Pulmonary artery endothelial cell (primary cell): ENCODE results near the gene ARHGAP20. TPM values are rescaled to one million over a fixed set of nuclear protein-coding genes. Genes with fewer than 3 reads are reported as not detected.
"Not testable (repeated sequence)": the region's sequence is repeated elsewhere in the genome, so short reads cannot be mapped to it uniquely, and the experiment has no call there.

ENCODE experiments used
- DNase-seq: peaks from one replicate; pipeline ENCODE4 v3.0.0-alpha.2; 2011; ENCODE audit warnings: low read depth, low spot score
- total RNA-seq: library from RNA; depleted of rRNA; stranded (reverse); fragments of >200 nt; gene quantifications from 2 replicates; pipeline ENCODE4 v1.2.3, GENCODE V29; 2014

Gene ARHGAP20
- total RNA-seq, 1 donor from 2014 or later, result 2.6 TPM

DNA sequence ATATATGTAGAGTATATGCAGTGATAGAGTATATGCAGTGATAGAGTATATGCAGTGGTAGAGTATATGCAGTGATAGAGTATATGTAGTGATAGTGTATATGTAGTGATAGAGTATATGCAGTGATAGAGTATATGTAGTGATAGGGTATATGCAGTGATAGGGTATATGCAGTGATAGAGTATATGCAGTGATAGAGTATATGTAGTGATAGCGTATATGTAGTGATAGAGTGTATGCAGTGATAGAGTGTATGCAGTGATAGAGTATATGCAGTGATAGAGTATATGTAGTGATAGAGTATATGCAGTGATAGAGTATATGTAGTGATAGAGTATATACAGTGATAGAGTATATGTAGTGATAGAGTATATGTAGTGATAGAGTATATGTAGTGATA lies 92.9 kb downstream of the ARHGAP20 start:
- not testable (repeated sequence) for DNase-seq

DNA sequence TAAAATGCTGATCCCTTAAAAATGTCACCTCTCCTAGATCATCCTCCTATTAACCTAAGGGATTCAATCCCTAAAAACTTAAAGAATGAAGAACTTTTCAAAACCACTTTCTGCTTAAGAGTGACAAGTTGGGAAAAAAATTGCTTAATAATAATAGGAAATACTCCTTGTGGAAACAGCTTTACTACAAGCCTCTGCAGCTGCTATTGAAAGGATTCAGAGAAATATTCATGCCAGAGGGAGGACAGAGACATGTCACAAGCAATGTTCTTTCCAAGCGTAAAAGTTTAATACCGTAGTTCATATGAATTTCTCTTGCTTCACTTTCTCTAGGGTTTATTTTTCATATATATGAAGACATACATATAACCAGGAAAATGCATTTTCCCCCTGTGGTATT lies 98.2 kb downstream of the ARHGAP20 start:
- DNase-seq, result no peak

DNA sequence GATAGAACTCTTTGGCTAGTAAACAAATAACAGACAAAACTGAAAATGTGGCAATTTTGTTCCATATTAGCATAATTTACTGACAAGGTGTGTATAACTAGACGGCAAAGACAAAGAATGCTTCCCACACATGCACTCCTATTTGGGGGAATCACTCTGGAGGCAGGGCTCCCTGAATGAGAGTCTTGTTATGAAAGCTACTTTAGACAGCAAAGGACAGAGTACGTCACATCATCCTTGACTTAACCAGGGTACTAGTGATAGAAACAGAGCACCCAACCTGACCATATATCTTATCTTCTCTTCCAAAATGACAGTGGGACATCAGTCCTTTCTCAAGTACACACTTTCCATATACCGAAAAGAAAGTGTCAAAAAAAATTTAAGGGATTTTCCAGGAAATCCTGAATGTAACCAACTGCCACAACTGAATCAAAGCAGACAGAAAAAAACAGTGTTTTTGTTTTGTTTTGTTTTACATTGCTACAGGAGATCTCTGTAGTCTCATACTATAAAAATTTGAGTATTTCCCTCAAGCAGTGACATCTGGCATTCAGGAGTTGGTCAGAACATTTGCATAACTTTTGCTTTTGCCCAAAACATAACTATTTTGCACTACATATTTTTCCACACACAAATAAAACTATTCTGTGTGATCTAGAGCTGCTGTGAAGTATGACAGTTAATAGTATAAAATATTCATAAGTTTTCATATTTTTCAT lies 98.9 kb downstream of the ARHGAP20 start:
- DNase-seq, result no peak

DNA sequence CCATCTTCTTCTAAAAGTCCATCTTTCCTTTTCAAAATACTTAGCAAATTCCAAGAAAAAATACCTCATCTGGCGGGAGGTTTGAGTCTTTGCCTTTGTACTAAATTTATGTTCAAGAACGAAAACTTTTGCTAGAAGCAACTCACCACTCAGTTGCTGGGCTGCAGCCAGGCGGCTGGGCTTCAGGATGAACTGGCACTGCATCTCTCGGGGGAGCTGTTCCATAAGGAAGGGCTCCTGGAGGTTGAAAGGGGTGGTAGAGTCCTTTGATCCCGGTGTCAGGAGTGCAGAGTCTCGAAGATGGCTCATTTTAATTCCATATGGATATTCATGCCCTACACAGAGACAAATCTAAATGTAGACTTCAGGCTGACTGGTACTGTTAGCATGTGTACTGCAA lies 105.8 kb downstream of the ARHGAP20 start:
- no peak for DNase-seq

DNA sequence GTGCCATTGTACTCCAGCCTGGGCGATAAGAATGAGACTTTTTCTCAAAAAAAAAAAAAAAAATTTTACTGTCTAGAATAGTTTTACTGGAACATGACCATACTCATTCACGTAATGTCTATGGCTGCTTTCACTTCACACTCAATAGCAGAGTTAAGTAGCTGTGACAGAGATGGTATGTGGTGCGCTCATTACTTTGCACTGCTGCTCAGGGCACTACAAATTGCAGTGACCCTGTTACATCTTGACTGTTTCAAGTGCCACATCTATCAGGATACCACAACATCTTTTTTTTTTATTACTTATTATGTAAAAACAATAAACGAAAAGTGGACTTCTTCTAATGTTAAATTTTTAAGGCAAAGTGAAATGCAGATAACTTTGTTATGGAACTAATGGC lies 110.3 kb downstream of the ARHGAP20 start:
- no peak for DNase-seq

DNA sequence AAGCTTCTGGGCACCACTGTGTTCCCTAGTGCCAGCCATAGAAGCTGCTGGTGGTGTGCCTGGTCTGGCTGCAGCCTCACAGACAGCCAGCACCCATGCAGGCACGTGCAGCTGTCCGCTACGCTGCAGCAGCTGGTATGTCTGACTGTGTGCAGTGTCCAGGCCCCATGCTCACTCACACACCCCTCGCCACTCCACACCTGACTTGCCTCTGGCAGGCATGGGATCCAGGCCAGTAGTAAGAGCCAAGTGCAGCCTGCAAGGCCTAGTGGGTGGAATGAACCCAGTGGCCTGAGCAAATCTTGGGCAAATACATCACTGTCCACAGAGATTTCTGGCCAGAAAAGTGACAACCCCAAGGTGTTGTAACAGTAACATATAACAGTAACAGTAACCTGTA lies 111.9 kb downstream of the ARHGAP20 start:
- no peak for DNase-seq

DNA sequence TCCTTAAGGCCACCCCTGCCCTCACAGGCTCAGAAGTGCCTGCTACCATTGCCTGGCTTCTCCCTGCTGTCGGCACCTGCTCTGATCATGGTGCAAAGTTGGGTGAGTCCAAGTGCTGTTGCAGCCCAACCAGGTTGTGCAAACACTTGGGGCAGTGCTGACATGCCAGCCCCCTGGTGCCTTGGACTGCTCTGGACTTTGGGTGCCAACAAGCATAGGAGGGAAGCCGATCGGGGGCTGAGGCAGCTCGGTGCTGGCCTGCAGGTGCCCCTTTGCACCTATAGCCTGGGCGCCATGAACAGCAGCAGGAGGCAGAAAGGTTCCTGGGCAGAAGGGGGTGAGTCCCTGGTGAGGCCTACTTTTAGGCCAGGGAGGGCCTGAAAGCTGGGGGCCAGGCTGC lies 113.0 kb downstream of the ARHGAP20 start:
- DNase-seq, result no peak

DNA sequence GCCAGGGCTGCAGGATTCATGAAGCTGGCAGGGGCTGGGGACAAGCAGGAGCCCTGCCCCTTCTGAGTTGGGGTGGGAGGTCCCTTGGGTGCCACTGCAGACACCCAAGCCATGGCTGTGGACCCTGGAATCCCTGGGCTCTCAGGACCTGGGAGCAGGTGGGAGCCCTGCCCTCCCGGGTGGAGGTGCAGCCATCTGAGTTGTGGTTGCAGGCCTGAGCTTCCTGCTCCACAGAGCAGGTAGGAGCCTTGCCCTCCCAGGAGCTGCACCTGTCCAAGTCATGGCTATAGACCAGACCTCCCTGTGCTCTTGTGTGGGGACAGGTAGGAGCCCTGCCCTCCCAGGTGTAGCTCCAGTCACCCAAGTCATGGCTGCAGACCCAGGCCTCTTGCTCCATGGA lies 113.5 kb downstream of the ARHGAP20 start:
- no peak for DNase-seq

DNA sequence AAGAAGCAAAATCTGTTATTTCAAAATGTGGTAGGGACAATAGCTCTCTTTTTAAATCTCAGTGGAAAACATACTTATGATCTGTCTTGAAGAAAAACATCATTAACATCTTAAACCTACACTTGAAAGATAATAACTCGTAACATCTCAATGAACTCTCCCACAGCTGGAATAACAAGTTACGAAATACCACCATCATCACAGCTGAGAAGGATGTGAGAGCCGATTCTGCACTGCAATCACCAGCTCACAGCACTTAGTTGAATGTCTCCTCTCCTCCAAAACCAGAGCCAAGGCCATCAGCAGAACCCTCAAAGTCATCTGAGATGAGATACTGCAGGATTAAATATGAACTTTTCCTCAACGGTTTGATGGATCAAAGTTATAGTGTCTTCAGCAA lies 124.3 kb downstream of the ARHGAP20 start:
- DNase-seq, result no peak

DNA sequence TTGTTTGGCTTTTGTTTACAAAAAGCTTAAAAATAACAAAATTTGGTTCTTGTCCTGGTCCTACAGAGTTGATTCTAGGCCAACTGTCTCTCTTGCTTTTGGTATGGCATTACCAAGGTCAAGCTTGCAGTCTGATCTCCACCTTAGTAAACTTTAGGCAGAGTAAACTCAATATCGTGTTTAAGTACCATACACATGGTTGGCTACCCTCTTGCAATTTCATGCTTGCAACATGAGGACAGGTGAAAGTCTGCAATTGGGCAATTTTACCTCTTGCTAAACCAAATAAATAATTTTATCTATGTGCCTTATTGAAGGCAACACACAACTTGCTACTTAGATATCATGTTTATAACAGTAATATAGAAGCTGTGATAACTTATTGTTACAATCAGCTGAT lies 125.1 kb downstream of the ARHGAP20 start:
- DNase-seq, result no peak

DNA sequence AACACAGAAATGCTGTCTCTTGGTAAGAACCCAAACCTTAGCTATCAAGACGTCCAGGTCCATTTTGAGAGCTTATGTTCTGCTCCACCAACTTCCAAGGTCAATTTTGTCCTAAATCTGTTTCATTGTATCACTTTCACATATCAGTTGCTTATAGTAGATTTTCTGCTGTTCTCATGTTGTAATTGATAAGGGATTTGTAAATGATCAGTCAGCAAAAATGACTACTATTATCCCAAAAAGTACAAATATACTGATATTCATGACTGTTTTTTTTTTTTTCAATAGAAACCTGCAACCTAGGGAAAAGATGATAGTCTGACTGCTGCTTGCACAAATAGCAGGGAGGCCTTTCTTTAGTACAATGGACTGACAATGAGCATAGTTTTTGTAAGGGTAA lies 128.1 kb downstream of the ARHGAP20 start:
- no peak for DNase-seq

DNA sequence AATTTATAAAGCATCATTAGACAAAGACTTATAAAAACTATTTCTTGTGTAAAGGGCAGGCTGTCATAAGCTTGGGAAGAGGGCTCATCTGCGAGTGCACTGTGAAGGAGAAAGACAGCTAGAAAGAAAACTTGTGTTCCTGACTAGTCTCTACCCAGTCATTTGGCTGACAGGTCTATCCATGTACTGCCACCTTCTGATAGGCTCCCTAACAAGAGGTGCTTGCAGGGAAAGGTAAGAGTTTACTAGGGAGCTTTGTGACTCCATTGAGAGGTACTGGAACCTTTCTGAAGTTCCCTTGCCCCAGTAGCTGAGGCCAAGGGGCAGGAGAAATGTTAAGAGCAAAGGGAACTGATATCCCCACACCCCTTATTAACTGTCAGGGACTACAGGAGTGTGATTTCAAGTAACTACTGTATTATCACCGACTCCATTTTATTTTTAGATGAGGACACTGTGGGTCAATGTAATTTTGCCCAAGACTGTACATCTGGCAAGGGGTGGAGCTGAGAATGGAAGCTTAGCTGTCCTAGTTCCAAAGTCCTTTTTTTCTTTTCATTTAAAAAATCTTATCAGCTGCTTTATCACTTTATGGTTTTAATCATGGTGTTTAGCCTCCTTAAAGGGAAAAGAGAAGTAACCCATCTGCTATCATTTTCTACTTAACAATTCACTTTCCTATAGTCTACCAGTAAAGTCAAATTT lies 129.4 kb downstream of the ARHGAP20 start:
- no peak for DNase-seq

DNA sequence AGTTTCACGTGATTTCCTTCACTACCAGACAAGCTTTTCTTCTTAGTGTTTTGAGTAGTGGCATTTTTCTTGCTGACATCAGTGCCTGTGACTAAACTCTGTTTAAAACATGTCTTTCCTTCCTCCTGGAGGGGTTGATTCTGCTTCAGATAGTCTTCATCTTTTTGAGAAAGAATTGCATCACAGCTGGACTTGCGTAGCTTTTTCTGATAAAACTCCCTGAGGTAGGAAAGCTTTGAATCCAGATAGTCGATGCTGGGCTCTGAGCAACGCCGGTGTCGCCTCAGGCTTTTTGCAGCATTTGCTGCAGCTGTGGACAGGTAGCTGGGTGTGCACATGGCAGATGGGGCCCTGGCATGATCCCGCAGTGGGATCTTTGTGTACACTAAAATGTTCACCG lies 131.7 kb downstream of the ARHGAP20 start:
- DNase-seq, result no peak

DNA sequence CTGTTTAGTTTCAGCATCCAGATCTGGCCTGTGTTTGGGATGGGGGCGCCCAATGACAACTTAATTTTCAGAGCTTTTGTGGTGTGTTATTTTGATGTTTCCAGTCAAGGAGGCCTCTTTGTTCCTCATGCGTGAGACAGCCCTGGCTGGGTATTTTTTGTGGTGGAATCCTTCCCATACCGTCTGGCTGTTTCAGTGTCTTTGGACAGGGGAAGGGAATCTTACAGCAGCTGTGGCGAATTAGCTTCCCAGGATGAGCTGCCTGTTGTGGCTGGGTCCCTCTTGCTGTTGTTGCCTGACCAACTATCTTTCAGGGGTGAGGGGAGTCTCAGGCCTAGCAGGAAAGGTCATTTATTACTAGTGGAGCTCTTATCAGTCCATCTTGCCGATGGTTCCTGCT lies 138.8 kb downstream of the ARHGAP20 start:
- DNase-seq, result no peak

DNA sequence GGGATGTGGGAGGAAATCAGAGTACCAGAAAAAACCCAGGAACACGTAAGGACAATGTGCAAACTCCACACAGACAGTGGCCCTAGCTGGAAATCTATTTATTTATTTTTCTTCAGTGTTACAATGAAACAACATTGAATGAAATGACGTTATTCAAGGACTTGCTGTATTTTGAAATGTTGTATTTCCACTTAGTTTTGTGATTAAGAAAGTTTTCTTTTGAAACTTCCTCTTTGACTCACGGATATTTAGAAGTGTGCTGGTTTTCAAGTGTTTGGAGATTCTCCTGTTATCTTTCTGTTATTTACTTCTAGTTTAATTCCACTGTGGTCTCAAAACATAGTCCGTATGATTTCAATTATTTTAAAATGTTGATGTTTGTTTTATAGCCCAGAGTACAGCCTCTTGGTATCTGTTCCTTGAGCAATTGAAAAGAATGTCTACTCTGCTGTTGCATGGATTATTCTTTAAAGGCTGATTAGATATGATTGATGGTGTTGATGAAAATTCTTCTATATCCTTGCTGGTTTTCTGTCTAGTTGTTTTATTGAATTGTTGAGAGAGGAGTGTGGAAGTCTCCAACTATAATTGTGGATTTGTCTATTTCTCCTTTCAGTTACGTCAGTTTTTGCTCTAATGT lies 141.0 kb downstream of the ARHGAP20 start:
- no peak for DNase-seq

DNA sequence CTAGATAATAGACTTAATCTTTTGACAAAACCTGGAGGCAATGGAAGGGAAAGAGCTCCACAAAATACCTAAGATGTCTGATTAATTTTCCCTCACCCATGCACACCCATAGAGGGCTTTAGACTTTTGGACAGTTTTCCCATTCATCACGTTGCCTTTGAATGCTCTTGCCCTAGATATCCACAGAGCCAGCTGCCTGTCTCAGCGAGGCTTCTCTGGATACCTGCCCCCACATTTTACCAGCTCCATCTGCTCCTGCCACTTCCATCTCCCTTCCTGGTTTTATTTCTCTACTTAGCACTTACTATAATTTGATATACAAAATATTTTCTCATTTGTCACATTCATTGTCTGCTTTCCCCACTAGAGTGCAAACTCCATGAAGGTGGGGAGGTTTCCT lies 145.7 kb downstream of the ARHGAP20 start:
- DNase-seq, result no peak

DNA sequence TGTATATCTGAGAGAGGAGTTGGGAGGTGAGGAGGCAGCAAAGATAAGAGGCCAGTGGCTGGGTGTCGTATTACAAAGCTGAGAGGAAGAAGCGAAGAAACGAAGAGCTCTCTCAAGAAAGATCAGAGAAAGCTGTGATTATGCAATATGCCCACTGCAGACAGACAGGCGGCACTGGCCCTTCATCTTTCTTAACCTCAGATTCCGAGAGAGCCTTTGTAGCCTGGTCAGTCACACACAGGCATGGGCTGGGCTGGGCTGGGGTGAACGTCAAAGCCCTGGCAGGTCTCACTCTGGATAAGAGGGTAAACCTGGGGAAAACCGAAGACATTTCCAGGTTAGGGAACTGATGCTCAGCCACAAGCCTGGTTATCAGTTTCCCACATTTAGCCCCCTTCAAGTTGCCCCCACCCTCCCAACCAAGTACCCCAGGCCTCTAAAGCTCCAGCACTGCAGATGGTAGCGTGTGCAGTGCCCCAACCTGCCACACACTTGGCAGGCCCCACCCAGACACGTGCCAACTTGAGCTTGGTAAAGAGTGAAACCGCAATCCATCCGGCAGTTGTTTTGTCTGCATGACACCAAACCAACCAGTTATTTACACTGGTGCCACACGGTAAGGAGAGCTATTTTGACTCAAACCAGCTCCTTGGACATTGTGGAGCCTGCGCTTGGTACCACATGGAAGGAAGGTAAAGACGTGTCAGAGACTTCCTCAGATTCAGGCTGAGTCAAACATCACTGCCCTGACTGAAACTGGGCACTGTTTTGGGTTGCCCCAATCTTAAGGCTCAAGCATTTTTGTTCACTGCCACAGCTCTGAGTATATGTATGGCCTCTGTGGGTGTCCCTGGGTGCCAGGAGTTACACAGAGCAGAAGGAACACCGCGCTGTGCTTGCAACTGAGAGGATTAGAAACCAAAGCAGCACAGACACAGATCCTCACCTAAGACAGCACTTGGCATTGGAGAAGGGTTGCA lies 146.6 kb downstream of the ARHGAP20 start:
- DNase-seq, result no peak

DNA sequence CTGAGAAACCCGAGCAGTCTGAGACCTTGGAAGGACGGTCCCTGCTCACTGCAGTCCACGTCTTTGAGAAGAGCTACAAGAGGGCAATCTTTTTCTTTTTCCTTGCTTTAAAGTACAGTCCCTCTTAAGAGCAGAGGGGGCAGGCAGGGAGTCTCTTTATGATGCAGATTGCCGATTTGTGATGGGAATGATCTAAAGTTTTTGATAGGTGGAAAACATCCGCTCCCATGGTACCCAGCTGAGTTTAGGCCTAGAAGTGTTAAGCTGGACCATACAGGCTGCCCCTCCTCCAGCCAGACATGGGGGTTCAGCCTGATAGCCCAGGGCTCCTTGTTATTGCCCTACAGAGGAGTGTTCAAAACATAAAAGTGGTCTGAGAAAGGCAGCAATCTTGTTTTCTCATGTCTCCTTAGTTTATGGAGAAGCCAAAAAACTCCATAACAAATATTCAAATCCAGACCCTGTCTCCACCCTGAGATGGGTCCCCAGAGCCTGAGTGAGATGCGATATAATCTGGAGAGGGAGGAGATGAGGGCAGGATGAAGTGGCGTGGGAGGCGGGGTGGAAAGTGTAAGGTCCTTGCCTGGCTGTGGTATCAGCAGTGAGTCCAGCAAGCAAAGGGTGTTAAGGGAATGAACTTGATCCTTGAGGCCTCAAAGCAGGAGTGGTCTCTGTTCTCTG lies 147.4 kb downstream of the ARHGAP20 start:
- DNase-seq, result no peak

DNA sequence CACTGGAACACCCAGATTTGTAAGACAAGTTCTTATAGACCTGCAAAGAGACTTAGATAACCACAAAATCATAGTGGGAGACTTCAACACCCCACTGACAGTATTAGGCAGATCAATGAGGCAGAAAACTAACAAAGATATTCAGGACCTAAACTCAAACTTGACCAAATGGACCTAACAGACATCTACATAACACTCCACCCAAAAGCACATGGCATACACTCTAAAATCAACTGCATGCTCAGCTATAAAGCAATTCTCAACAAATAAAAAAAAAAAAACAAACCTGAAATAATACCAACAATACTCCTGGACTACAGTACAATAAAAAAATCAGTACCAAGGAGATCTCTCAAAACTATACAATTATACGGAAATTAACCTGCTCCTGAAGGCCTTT lies 167.5 kb downstream of the ARHGAP20 start:
- DNase-seq, result no peak

DNA sequence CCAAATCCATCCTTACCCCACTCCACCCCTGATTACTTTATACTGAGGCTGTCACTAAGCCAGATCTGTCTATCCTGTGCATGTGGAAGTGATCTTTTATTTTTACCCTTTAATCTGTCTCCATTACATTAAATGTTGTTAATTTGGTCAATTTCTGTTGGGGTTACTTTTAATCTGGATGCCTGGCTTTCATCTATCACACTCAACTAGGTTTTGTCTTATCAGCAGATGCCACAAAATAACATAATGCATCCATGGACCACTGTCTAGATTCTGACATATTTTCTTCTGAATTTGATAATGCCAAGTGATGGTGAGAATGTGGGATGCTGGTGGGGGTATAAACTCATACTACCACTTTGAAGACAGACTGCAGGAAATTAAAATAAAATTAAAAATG lies 174.1 kb downstream of the ARHGAP20 start:
- no peak for DNase-seq
